Measurements from ENCODE around the gene NPEPPS.

NPEPPS gene

GRCh38 chr17:47630614-47631013 is 99.7 kb downstream of the NPEPPS start:
- no peak for DNase-seq

- DNase-seq: no peak
Observed at GRCh38 chr17:47632991-47633390, 102.1 kb downstream of the NPEPPS start.

- no peak for DNase-seq
Observed at GRCh38 chr17:47633996-47634395, 103.1 kb downstream of the NPEPPS start.

- no peak for DNase-seq
Observed at GRCh38 chr17:47634870-47635269, 104.0 kb downstream of the NPEPPS start.

GRCh38 chr17:47635734-47636133 is 104.8 kb downstream of the NPEPPS start:
- DNase-seq: no peak

GRCh38 chr17:47636273-47637030 is 105.5 kb downstream of the NPEPPS start:
- DNase-seq: no peak

- no peak for DNase-seq
Observed at GRCh38 chr17:47638903-47639302, 108.0 kb downstream of the NPEPPS start.

GRCh38 chr17:47640076-47640475 is 109.2 kb downstream of the NPEPPS start:
- no peak for DNase-seq

- DNase-seq: no peak
Observed at GRCh38 chr17:47641202-47641601, 110.3 kb downstream of the NPEPPS start.

- no peak for DNase-seq
Observed at GRCh38 chr17:47643116-47643515, 112.2 kb downstream of the NPEPPS start.

GRCh38 chr17:47644324-47644723 is 113.4 kb downstream of the NPEPPS start:
- no peak for DNase-seq

GRCh38 chr17:47649153-47649971 is 118.5 kb downstream of the NPEPPS start, which contains the start of gene KPNB1:
TSS of gene KPNB1 (plus strand) at chr17:47649919. CDS start at chr17:47650245, 326 bp downstream.
- DNase-seq: peak; percentile 98

- DNase-seq: no peak
Observed at GRCh38 chr17:47649972-47650524, 119.1 kb downstream of the NPEPPS start.

GRCh38 chr17:47650525-47651522 is 119.9 kb downstream of the NPEPPS start:
- DNase-seq: peak; percentile 84

- no peak for DNase-seq
Observed at GRCh38 chr17:47651704-47652103, 120.8 kb downstream of the NPEPPS start.

- DNase-seq: no peak
Observed at GRCh38 chr17:47652570-47652969, 121.7 kb downstream of the NPEPPS start.

GRCh38 chr17:47653442-47653841 is 122.5 kb downstream of the NPEPPS start:
- DNase-seq: no peak

GRCh38 chr17:47654991-47655390 is 124.1 kb downstream of the NPEPPS start:
- DNase-seq: no peak

- no peak for DNase-seq
Observed at GRCh38 chr17:47660064-47660492, 129.2 kb downstream of the NPEPPS start.

- DNase-seq: peak; percentile 41
Observed at GRCh38 chr17:47663912-47664623, 133.2 kb downstream of the NPEPPS start.

- no peak for DNase-seq
Observed at GRCh38 chr17:47664624-47664941, 133.7 kb downstream of the NPEPPS start.

- DNase-seq: no peak
Observed at GRCh38 chr17:47665655-47666054, 134.7 kb downstream of the NPEPPS start.
